ENCODE measurements around the gene EPB41L2. TPM values are rescaled to one million over a fixed set of nuclear protein-coding genes. Genes with fewer than 3 reads are reported as not detected.

EPB41L2 gene
- total RNA-seq, 1 experiment from 2014 or later = 74.8 TPM

GRCh38 chr6:130814506-130814905 lies 248.5 kb downstream of the EPB41L2 start:
- RAD21 ChIA-PET (ENCODE audit: low non-redundant PET in 1 of 2, low total read pairs in 2 of 2, uncharacterized antibody in 2 of 2, unreplicated experiment in 2 of 2) = no interaction called here
- intact Hi-C loops (cut with micrococcal nuclease) = no loop called here
- H3K79me2 ChIP-seq (ENCODE audit: insufficient read depth, low read length) = no peaks in the 10 kb centered on the region
- ATAC-seq (no peak), DNase-seq (ENCODE audit: low read depth, low spot score) (no peak)
- no peak overlapping the region for H3K9ac ChIP-seq (ENCODE audit: low read length)
- POLR2A ChIA-PET = no interaction called here
- H3K4me2 ChIP-seq (ENCODE audit: low read length) = no peak overlapping the region
- H2AFZ ChIP-seq (ENCODE audit: low read depth, low read length, poor library complexity, severe bottlenecking) = no peak overlapping the region
- no TSS peak for BruUV-seq (replicated peaks)
- TF ChIP-seq SRF (IDR thresholded peaks at IDR 0.05; ENCODE audit: low read depth) (no peak), YY1 (IDR thresholded peaks at IDR 0.05; ENCODE audit: extremely low read depth, insufficient replicate concordance, low read depth, low read length) (no peak), FOSL1 (IDR thresholded peaks at IDR 0.05; ENCODE audit: low read depth) (no peak), ZFX (IDR thresholded peaks at IDR 0.05) (no peak), MAX (IDR thresholded peaks at IDR 0.05) (no peak), SP1 (IDR thresholded peaks at IDR 0.05; ENCODE audit: low read depth) (no peak), ZBTB33 (IDR thresholded peaks at IDR 0.05; ENCODE audit: extremely low read depth, insufficient replicate concordance, low read length) (no peak), EZH2phosphoT487 (IDR thresholded peaks at IDR 0.05; ENCODE audit: borderline replicate concordance) (no peak), EZH2 (IDR thresholded peaks at IDR 0.05) (no peak), CEBPB (IDR thresholded peaks at IDR 0.05; ENCODE audit: low read depth) (no peak), JUND (IDR thresholded peaks at IDR 0.05) (no peak), CBX3 (IDR thresholded peaks at IDR 0.05; ENCODE audit: low read depth) (no peak), RAD21 (IDR thresholded peaks at IDR 0.05; ENCODE audit: low read depth) (no peak), POLR2A (IDR thresholded peaks at IDR 0.05; ENCODE audit: borderline replicate concordance, extremely low read depth, insufficient read depth, insufficient read length) (no peak), EGR1 (IDR thresholded peaks at IDR 0.05; ENCODE audit: low read depth) (no peak)
- H3K27me3 ChIP-seq (ENCODE audit: insufficient read depth, low read length) = no peaks in the 10 kb centered on the region
- no peaks in the 10 kb centered on the region for H3K9me2 ChIP-seq (ENCODE audit: insufficient read depth)
- H3K36me3 ChIP-seq (ENCODE audit: control insufficient read depth in 1 of 2, insufficient read depth in 2 of 2, low read length in 2 of 2) = no peaks in the 10 kb centered on the region
- H4K20me1 ChIP-seq (ENCODE audit: insufficient read depth) = no peaks in the 10 kb centered on the region
- CTCF ChIA-PET = no interaction called here
- H3K27ac ChIP-seq (ENCODE audit: low read depth, low read length) = no peak overlapping the region
- no peaks in the 10 kb centered on the region for H3K9me3 ChIP-seq (ENCODE audit: control insufficient read depth in 1 of 2, insufficient read depth in 1 of 2, low read depth in 1 of 2, low read length in 2 of 2)
- H3K4me3 ChIP-seq (replicated peaks in 1 of 2; ENCODE audit: low read depth in 1 of 2, low read length in 2 of 2) = no peak overlapping the region
- no peaks in the 10 kb centered on the region for H3K4me1 ChIP-seq (ENCODE audit: control insufficient read depth in 1 of 2, insufficient read depth in 2 of 2, low read length in 2 of 2)
